SU-DHL-6 (cell line): ENCODE data around the gene ZXDC.

ENCODE experiments used
- H2AFZ ChIP-seq: fragments of 200-600 bp; sonication (generic); 2 replicates; pipeline ENCODE4 v1.6.1; 2014; ENCODE audit warnings: low read depth, mild to moderate bottlenecking, moderate library complexity, mixed read lengths, antibody characterized with exemption, low read length; ENCODE audit not compliant: severe bottlenecking
- H3F3A ChIP-seq: fragments of 200-600 bp; shearing (Covaris generic); 2 replicates; pipeline ENCODE4 v1.6.0; 2016; ENCODE audit warnings: antibody characterized with exemption, mild to moderate bottlenecking; ENCODE audit not compliant: insufficient read depth
- H3K27ac ChIP-seq: fragments of 200-600 bp; sonication (generic); 2 replicates; pipeline ENCODE4 v1.5.1; 2016; ENCODE audit warnings: low read depth, mild to moderate bottlenecking, low read length, moderate library complexity, mixed read lengths
- H3K27me3 ChIP-seq: fragments of 200-600 bp; sonication (generic), shearing (Covaris generic); 2 replicates; pipeline ENCODE4 v1.6.0; 2014; ENCODE audit warnings: mild to moderate bottlenecking, low read length
- H3K36me3 ChIP-seq: fragments of 200-600 bp; sonication (generic); 2 replicates; pipeline ENCODE4 v1.6.1; 2014; ENCODE audit warnings: mild to moderate bottlenecking, low read length, mixed read lengths
- H3K4me2 ChIP-seq: fragments of 300-600, 200-600 bp; shearing (Covaris generic), sonication (generic); 2 replicates; pipeline ENCODE4 v1.6.0; 2014; ENCODE audit warnings: low read length, low read depth, mild to moderate bottlenecking; ENCODE audit not compliant: poor library complexity, severe bottlenecking
- H3K4me3 ChIP-seq: fragments of 200-600 bp; sonication (generic); 2 replicates; pipeline ENCODE4 v1.5.1; 2014; ENCODE audit warnings: antibody characterized with exemption, low read length, mild to moderate bottlenecking, mixed read lengths; ENCODE audit not compliant: insufficient read depth, poor library complexity, severe bottlenecking
- H3K79me2 ChIP-seq: fragments of 200-600 bp; sonication (generic); 2 replicates; pipeline ENCODE4 v1.6.1; 2014; ENCODE audit warnings: mild to moderate bottlenecking, low read length, moderate library complexity; ENCODE audit not compliant: insufficient read depth
- H3K9ac ChIP-seq: fragments of 200-600 bp; sonication (generic); 2 replicates; pipeline ENCODE4 v1.7.0; 2014; ENCODE audit warnings: mild to moderate bottlenecking, low read length
- H3K9me2 ChIP-seq: fragments of 200-600 bp; sonication (generic); replicated peaks from 2 replicates; pipeline ENCODE4 v1.6.1; 2014; ENCODE audit warnings: low read length; ENCODE audit not compliant: insufficient read depth
- H3K9me3 ChIP-seq: fragments of 200-600 bp; sonication (generic); 2 replicates; pipeline ENCODE4 v1.6.1; 2014; ENCODE audit warnings: low read length, mixed read lengths; ENCODE audit not compliant: insufficient read depth
- H4K20me1 ChIP-seq: fragments of 200-600 bp; sonication (generic); 2 replicates; pipeline ENCODE4 v1.6.1; 2014; ENCODE audit warnings: low read depth, mild to moderate bottlenecking, antibody characterized with exemption, low read length, moderate library complexity, mixed read lengths
- CTCF ChIP-seq: fragments of 200-600 bp; sonication (generic); IDR thresholded peaks from one replicate; pipeline ENCODE4 v1.5.1; 2017; ENCODE audit warnings: antibody characterized with exemption, mild to moderate bottlenecking, low read length, moderate library complexity; ENCODE audit not compliant: insufficient read depth, poor library complexity, severe bottlenecking
- EZH2phosphoT487 ChIP-seq: fragments of 200-600 bp; sonication (generic), shearing (Covaris generic); conservative IDR thresholded peaks from 2 replicates; pipeline ENCODE4 v1.6.1; 2018; ENCODE audit warnings: mild to moderate bottlenecking, antibody characterized with exemption, low read length, moderate library complexity, mixed read lengths

The ZXDC gene

GRCh38 chr3:126442094-126442855 is 33.4 kb downstream of the ZXDC start:
- H3K9ac ChIP-seq = no peak overlapping the region
- H3F3A ChIP-seq = no peaks in the 10 kb centered on the region
- no peaks in the 10 kb centered on the region for H4K20me1 ChIP-seq
- no peaks in the 10 kb centered on the region for H3K79me2 ChIP-seq
- H3K9me2 ChIP-seq = no peaks in the 10 kb centered on the region
- H2AFZ ChIP-seq = no peak overlapping the region
- TF ChIP-seq EZH2phosphoT487 (no peak), CTCF (no peak)
- no peak overlapping the region for H3K4me3 ChIP-seq
- no peaks in the 10 kb centered on the region for H3K36me3 ChIP-seq
- no peak overlapping the region for H3K27ac ChIP-seq
- no peaks in the 10 kb centered on the region for H3K9me3 ChIP-seq
- no peak overlapping the region for H3K4me2 ChIP-seq
- H3K27me3 ChIP-seq = no peaks in the 10 kb centered on the region

GRCh38 chr3:126441256-126441880 is 34.3 kb downstream of the ZXDC start:
- Histone ChIP-seq H3F3A (no peaks in the 10 kb centered on the region), H3K9ac (no peak overlapping the region), H3K36me3 (no peaks in the 10 kb centered on the region), H3K27me3 (no peaks in the 10 kb centered on the region), H3K4me2 (no peak overlapping the region), H3K9me2 (no peaks in the 10 kb centered on the region), H4K20me1 (no peaks in the 10 kb centered on the region), H3K9me3 (no peaks in the 10 kb centered on the region), H3K79me2 (no peaks in the 10 kb centered on the region), H2AFZ (no peak overlapping the region), H3K27ac (no peak overlapping the region), H3K4me3 (no peak overlapping the region)
- no peak for TF ChIP-seq CTCF
- TF ChIP-seq EZH2phosphoT487 = no peak

- no peaks in the 10 kb centered on the region for H3K9me2 ChIP-seq
- no peak for TF ChIP-seq EZH2phosphoT487
- no peak for TF ChIP-seq CTCF
- no peaks in the 10 kb centered on the region for H3F3A ChIP-seq
- no peak overlapping the region for H2AFZ ChIP-seq
- no peak overlapping the region for H3K4me2 ChIP-seq
- no peaks in the 10 kb centered on the region for H3K9me3 ChIP-seq
- no peak overlapping the region for H3K9ac ChIP-seq
- H4K20me1 ChIP-seq = no peaks in the 10 kb centered on the region
- no peaks in the 10 kb centered on the region for H3K36me3 ChIP-seq
- H3K27ac ChIP-seq = no peak overlapping the region
- no peak overlapping the region for H3K4me3 ChIP-seq
- no peaks in the 10 kb centered on the region for H3K27me3 ChIP-seq
- H3K79me2 ChIP-seq = no peaks in the 10 kb centered on the region
Observed at GRCh38 chr3:126440709-126440995, 35.0 kb downstream of the ZXDC start.
